Activated T-cell treated with anti-CD3 and anti-CD28 coated beads, Interleukin-2, amount 50 U/mL, for 72 hours (primary cell): ENCODE data around the gene RANGAP1. TPM values are rescaled to one million over a fixed set of nuclear protein-coding genes. Genes with fewer than 3 reads are reported as not detected.
"Not testable (repeated sequence)": the region's sequence is repeated elsewhere in the genome, so short reads cannot be mapped to it uniquely, and the experiment has no call there.

Source experiments
- ATAC-seq, 2 donors: fragments of 150-1000 bp; cut with Tn5 transposase; replicated peaks in 1 of 2; 2 replicates each; pipeline ENCODE4 v1.10.0; 2021; ENCODE audit warnings: moderate library complexity in 2 of 2, mild to moderate bottlenecking in 1 of 2
- DNase-seq, 2 donors: peaks; one replicate each; pipeline ENCODE4 v3.0.0; 2021 to 2022; ENCODE audit warnings: mixed read lengths in 1 of 2
- H3K27ac Mint-ChIP-seq: one replicate; pipeline ENCODE4 v1.8.0; 2022; ENCODE audit warnings: mild to moderate bottlenecking, moderate library complexity, mixed read lengths
- H3K27me3 Mint-ChIP-seq: one replicate; pipeline ENCODE4 v1.8.0; 2022; ENCODE audit warnings: low read depth, mixed read lengths
- H3K36me3 Mint-ChIP-seq, 2 donors: one replicate each; pipeline ENCODE4 v1.8.0; 2022; ENCODE audit warnings: mixed read lengths in 2 of 2, mild to moderate bottlenecking in 1 of 2; ENCODE audit not compliant: insufficient read depth in 2 of 2
- H3K4me1 Mint-ChIP-seq: one replicate; pipeline ENCODE4 v1.8.0; 2022; ENCODE audit warnings: low read depth, mixed read lengths
- H3K4me3 Mint-ChIP-seq, 2 donors: one replicate each; pipeline ENCODE4 v1.8.0; 2022; ENCODE audit warnings: mild to moderate bottlenecking in 2 of 2, mixed read lengths in 2 of 2, moderate library complexity in 2 of 2
- H3K9me3 Mint-ChIP-seq, 2 donors: one replicate each; pipeline ENCODE4 v1.8.0; 2022; ENCODE audit warnings: mixed read lengths in 2 of 2
- total RNA-seq, 2 donors: library from RNA; stranded (reverse); gene quantifications; one replicate each; pipeline ENCODE4 v1.2.3, GENCODE V29; 2022

RANGAP1 gene
- total RNA-seq, 2 donors from 2014 or later = 162 to 217 TPM

GRCh38 chr22:41310336-41310735 lies 24.3 kb upstream of the RANGAP1 start:
- Mint-ChIP-seq H3K9me3 (no peaks in the 10 kb centered on the region), H3K27me3 (no peaks in the 10 kb centered on the region), H3K36me3 (peaks cover 0 to 5% of the 10 kb centered on the region in 2 donors), H3K4me1 (peaks cover 40% of the 10 kb centered on the region), H3K4me3 (no peak overlapping the region), H3K27ac (no peak overlapping the region)
- DNase-seq (no peak), ATAC-seq (no peak)

- Mint-ChIP-seq H3K36me3 (peaks cover 0 to 5% of the 10 kb centered on the region in 2 donors), H3K27me3 (no peaks in the 10 kb centered on the region), H3K27ac (peak overlapping the region; percentile 74), H3K4me3 (no peak overlapping the region), H3K9me3 (no peaks in the 10 kb centered on the region), H3K4me1 (peaks cover 53% of the 10 kb centered on the region)
- no peak for DNase-seq
- no peak for ATAC-seq
Observed at GRCh38 chr22:41308544-41308947, 22.6 kb upstream of the RANGAP1 start.

- Mint-ChIP-seq H3K27me3 (no peaks in the 10 kb centered on the region), H3K9me3 (no peaks in the 10 kb centered on the region), H3K27ac (peak overlapping the region; percentile 74), H3K4me1 (peaks cover 58% of the 10 kb centered on the region), H3K36me3 (peaks cover 0 to 5% of the 10 kb centered on the region in 2 donors), H3K4me3 (no peak overlapping the region)
- ATAC-seq = no peak
- no peak for DNase-seq
Observed at GRCh38 chr22:41308054-41308453, 22.1 kb upstream of the RANGAP1 start.

- no peak for ATAC-seq
- H3K4me3 Mint-ChIP-seq = no peak overlapping the region
- H3K4me1 Mint-ChIP-seq = peaks cover 56% of the 10 kb centered on the region
- no peak overlapping the region for H3K27ac Mint-ChIP-seq
- no peak for DNase-seq
- H3K36me3 Mint-ChIP-seq = peaks cover 0 to 5% of the 10 kb centered on the region in 2 donors
- no peaks in the 10 kb centered on the region for H3K9me3 Mint-ChIP-seq
- no peaks in the 10 kb centered on the region for H3K27me3 Mint-ChIP-seq
Observed at GRCh38 chr22:41305646-41306045, 19.7 kb upstream of the RANGAP1 start.

- Mint-ChIP-seq H3K27ac (peak overlapping the region; percentile 47), H3K27me3 (no peaks in the 10 kb centered on the region), H3K4me3 (peak overlapping the region; percentile 77 to 79), H3K9me3 (no peaks in the 10 kb centered on the region), H3K36me3 (peaks cover 0 to 4% of the 10 kb centered on the region in 2 donors), H3K4me1 (peaks cover 42% of the 10 kb centered on the region)
- ATAC-seq (no peak), DNase-seq (no peak)
Observed at GRCh38 chr22:41302811-41303210, 16.8 kb upstream of the RANGAP1 start.

- Mint-ChIP-seq H3K27ac (peak overlapping the region; percentile 47), H3K9me3 (no peaks in the 10 kb centered on the region), H3K4me3 (peak overlapping the region; percentile 77 to 79), H3K4me1 (peaks cover 40% of the 10 kb centered on the region), H3K27me3 (no peaks in the 10 kb centered on the region), H3K36me3 (peaks cover 0 to 2% of the 10 kb centered on the region in 2 donors)
- DNase-seq (peak; percentile 12 to 17), ATAC-seq (peak in 1 of 2 donors; percentile 2)
Observed at GRCh38 chr22:41302021-41302767, 16.2 kb upstream of the RANGAP1 start.

DNA sequence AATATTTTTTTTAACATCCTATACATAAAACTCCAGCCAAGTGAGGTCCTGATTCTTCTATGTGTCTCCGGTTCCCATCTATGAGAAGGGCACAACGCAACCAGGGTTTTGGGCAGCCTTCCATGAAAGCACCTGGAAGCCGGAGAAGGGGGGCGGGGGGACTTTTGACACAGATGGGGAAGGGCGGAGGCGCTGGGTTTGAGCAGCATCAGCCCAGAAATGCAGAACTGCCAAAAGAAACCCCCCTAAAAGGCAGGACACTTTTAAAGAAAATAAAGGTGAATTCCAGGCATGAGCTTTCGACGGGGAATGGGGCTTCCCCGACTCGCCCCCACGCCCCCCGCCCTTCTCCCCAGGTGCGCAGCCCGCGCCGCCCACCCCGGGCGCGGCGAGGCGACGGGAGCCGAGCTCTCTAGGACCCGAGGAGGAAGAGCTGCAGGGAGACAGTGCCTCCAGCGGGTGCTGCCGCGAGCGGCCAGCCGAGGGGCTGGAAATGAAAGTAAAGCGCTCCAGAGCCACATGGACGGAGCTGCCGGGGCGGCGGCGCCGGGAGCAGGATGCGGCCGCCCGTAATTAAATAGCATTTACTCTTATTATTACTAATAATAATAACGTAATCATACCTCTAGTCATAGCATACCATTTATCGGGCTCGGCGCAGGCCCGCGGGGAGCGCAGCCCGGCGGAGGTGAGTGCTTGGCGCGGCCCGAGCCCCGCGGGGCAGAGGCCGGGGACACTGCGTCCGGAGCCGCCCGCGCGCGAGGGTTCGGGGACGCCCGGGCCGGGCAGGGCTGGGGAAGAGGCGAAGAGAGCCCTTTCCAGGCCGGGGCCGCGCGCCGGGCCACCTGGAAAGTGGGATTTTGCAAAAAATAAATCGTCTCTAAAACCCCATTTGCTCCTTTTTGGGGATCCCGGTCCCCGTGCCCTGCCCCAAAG lies 15.4 kb upstream of the RANGAP1 start, which contains the start of gene ZC3H7B:
Gene ZC3H7B, plus strand, starts transcription at position 441 of the 936 bp plus-strand sequence. CDS start 19,136 bp downstream, outside the sequence.
- no peaks in the 10 kb centered on the region for H3K27me3 Mint-ChIP-seq
- peak within 1 kb of the TSS; percentile 77 to 80 for H3K4me3 Mint-ChIP-seq
- peak within 1 kb of the TSS; percentile 74 for H3K27ac Mint-ChIP-seq
- no peaks in the 10 kb centered on the region for H3K9me3 Mint-ChIP-seq
- ATAC-seq (peak; percentile 99), DNase-seq (peak; percentile 86 to 89)
- peaks cover 38% of the 10 kb centered on the region for H3K4me1 Mint-ChIP-seq
- peaks cover 0 to 1% of the 10 kb centered on the region in 2 donors for H3K36me3 Mint-ChIP-seq

GRCh38 chr22:41300661-41301060 lies 14.7 kb upstream of the RANGAP1 start:
- Mint-ChIP-seq H3K27me3 (no peaks in the 10 kb centered on the region), H3K36me3 (peaks cover 0 to 1% of the 10 kb centered on the region in 2 donors), H3K9me3 (no peaks in the 10 kb centered on the region), H3K27ac (peak overlapping the region; percentile 74), H3K4me3 (peak overlapping the region; percentile 77 to 80), H3K4me1 (peaks cover 34% of the 10 kb centered on the region)
- no peak for ATAC-seq
- no peak for DNase-seq

- Mint-ChIP-seq H3K9me3 (no peaks in the 10 kb centered on the region), H3K4me3 (no peak overlapping the region), H3K27ac (no peak overlapping the region), H3K4me1 (peaks cover 7% of the 10 kb centered on the region), H3K27me3 (no peaks in the 10 kb centered on the region), H3K36me3 (no peaks in the 10 kb centered on the region)
- no peak for ATAC-seq
- no peak for DNase-seq
Observed at GRCh38 chr22:41296826-41297667, 11.1 kb upstream of the RANGAP1 start.

DNA sequence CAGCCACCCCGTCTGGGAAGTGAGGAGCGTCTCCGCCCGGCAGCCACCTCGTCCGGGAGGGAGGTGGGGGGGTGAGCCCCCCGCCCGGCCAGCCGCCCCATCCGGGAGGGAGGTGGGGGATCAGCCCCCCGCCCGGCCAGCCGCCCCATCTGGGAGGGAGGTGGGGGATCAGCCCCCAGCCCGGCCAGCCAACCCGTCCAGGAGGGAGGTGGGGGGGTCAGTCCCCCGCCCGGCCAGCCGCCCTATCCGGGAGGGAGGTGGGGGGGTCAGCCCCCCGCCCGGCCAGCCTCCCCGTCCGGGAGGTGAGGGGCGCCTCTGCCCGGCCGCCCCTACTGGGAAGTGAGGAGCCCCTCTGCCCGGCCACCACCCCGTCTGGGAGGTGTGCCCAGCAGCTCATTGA lies 8.8 kb upstream of the RANGAP1 start:
- not testable (repeated sequence) for H3K36me3 Mint-ChIP-seq, H3K4me3 Mint-ChIP-seq, H3K9me3 Mint-ChIP-seq, H3K4me1 Mint-ChIP-seq, H3K27me3 Mint-ChIP-seq, H3K27ac Mint-ChIP-seq, ATAC-seq, DNase-seq

GRCh38 chr22:41290262-41291221 lies 4.6 kb upstream of the RANGAP1 start:
- no peak overlapping the region for H3K27ac Mint-ChIP-seq
- no peak overlapping the region for H3K4me3 Mint-ChIP-seq
- H3K9me3 Mint-ChIP-seq = no peaks in the 10 kb centered on the region
- H3K36me3 Mint-ChIP-seq = no peaks in the 10 kb centered on the region
- peaks cover 14% of the 10 kb centered on the region for H3K4me1 Mint-ChIP-seq
- DNase-seq = no peak
- H3K27me3 Mint-ChIP-seq = no peaks in the 10 kb centered on the region
- ATAC-seq = no peak

DNA sequence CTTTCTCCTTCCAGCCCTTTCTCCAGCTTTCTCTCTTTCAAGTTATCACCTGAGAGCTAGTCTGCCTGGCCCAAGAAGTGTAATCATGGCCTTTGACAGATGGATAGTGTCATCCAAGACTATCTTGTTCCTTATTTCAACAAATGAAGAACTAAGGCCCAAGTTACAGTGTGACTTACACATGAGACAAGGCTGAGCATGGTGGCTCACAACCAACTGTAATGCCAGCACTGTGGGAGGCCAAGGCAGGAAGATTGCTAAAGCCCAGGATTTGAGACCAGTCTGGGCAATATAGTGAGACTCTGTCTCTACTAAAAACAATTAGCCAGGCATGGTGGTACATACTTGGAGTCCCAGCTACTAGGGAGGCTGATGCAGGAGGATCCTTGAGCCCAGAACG lies 3.7 kb upstream of the RANGAP1 start:
- no peaks in the 10 kb centered on the region for H3K9me3 Mint-ChIP-seq
- no peak overlapping the region for H3K4me3 Mint-ChIP-seq
- peaks cover 20% of the 10 kb centered on the region for H3K4me1 Mint-ChIP-seq
- no peaks in the 10 kb centered on the region for H3K27me3 Mint-ChIP-seq
- ATAC-seq (no peak), DNase-seq (no peak)
- H3K36me3 Mint-ChIP-seq = peaks cover 0 to 5% of the 10 kb centered on the region in 2 donors
- H3K27ac Mint-ChIP-seq = peak overlapping the region; percentile 13
